ENCODE data around the gene SURF6. TPM values are rescaled to one million over a fixed set of nuclear protein-coding genes. Genes with fewer than 3 reads are reported as not detected.

Gene SURF6
- total RNA-seq, 1 donor: 7.6 TPM

DNA sequence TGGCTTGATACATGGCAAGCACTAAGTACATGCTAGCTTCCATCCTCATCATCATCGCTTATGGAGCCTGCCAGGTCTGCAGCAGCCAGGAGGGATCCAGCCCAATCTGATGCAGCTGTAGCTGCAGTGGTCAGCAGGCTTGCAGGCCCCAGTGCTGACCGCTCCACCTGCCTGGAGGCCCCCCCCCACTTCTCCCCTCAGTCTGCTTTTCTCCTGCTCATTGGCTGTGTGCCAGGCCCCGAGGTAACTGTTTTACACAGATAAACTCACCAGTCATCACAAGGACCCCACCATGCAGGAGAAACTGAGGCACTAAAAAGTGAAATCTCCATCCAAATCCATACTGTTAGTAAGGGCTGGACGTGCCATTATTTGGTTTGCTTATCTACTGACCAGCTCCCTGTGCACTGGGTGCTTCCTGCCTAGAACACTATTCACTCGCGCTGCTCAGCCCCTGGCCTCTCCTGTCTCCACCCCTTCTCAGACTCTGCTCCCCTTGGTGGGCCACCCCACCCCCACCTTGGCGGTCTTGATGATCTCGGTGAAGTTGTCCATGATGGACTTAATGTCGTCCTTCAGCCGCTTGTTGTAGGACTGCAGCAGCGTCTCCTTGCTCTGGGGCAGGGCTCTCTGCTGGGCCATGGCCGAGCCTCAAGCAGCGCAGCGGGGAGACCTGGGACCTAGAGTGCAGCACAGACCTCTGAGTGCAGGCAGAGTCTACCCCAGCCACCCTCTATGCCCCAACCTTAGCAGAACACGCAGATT lies 10.2 kb upstream of the SURF6 start:
- no peaks in the 10 kb centered on the region for H3K9me3 ChIP-seq (ENCODE audit: low read depth, low read length)
- H3K36me3 ChIP-seq (ENCODE audit: insufficient read depth, low read length): peaks cover 65% of the 10 kb centered on the region
- peaks cover 30% of the 10 kb centered on the region for H3K4me1 ChIP-seq (ENCODE audit: insufficient read depth, low read length)
- peaks cover 51% of the 10 kb centered on the region for H3K79me2 ChIP-seq (ENCODE audit: insufficient read depth, low read length)
- no peak overlapping the region for H2AFZ ChIP-seq (ENCODE audit: low read length)
- H4K20me1 ChIP-seq (ENCODE audit: insufficient read depth, low read length): peaks cover 46% of the 10 kb centered on the region
- DNase-seq (ENCODE audit: insufficient read length, low spot score, missing footprints): peak; percentile 83
- peak overlapping the region; percentile 13 for H3K27ac ChIP-seq (ENCODE audit: low read depth, low read length)
- peak overlapping the region; percentile 100 for H3K4me3 ChIP-seq (ENCODE audit: insufficient read depth, low read length)
- peak overlapping the region; percentile 73 for H3K4me2 ChIP-seq (ENCODE audit: insufficient read depth, low read length)
- no peaks in the 10 kb centered on the region for H3K27me3 ChIP-seq (ENCODE audit: insufficient read depth, low read length)
- TF ChIP-seq, protein P1, sequence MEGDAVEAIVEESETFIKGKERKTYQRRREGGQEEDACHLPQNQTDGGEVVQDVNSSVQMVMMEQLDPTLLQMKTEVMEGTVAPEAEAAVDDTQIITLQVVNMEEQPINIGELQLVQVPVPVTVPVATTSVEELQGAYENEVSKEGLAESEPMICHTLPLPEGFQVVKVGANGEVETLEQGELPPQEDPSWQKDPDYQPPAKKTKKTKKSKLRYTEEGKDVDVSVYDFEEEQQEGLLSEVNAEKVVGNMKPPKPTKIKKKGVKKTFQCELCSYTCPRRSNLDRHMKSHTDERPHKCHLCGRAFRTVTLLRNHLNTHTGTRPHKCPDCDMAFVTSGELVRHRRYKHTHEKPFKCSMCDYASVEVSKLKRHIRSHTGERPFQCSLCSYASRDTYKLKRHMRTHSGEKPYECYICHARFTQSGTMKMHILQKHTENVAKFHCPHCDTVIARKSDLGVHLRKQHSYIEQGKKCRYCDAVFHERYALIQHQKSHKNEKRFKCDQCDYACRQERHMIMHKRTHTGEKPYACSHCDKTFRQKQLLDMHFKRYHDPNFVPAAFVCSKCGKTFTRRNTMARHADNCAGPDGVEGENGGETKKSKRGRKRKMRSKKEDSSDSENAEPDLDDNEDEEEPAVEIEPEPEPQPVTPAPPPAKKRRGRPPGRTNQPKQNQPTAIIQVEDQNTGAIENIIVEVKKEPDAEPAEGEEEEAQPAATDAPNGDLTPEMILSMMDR (IDR thresholded peaks at IDR 0.05; ENCODE audit: extremely low read depth, low read depth, low read length): no peak

DNA sequence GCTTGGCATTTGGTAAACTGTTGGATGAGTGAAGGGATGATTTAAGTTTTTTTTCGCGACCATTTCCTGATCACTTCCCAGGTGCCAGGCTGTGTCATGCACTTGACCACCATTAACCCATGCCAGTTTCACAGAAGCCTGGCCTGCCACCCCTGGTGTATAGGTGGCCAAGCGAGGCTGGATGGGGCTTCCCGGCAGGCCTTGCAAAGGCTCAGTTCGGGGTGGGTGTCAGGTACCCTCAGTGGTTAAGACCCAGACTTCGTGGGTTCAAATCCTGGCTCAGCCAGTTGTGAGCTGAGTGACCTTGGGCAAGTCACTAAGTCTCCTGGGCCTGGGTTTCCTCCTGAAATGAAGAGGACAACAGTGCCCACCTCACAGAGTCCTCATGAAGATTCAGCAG lies 9.6 kb upstream of the SURF6 start:
- peaks cover 51% of the 10 kb centered on the region for H3K79me2 ChIP-seq (ENCODE audit: insufficient read depth, low read length)
- no peak for DNase-seq (ENCODE audit: insufficient read length, low spot score, missing footprints)

DNA sequence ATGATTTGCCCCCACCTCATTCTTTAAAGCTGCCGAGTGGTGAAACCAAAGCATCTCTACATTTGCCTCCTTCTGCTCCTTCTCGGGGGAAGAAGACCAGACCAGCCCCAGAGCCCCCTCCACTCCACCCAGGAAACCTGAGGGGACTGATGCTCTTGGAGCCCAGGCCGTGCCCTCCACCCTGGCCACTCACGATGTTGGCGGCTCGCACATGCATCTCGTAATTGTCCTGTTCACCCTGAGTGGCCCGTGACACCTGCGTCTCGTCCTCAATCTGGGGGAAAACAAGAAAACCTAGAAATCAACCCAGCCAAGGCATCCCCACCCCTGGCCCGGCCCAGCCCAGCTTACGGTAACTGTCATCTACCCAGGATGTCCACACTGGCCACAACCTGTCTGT lies 9.0 kb upstream of the SURF6 start:
- Histone ChIP-seq H3K4me1 (ENCODE audit: insufficient read depth, low read length) (peaks cover 18% of the 10 kb centered on the region), H3K4me3 (ENCODE audit: insufficient read depth, low read length) (no peak overlapping the region), H4K20me1 (ENCODE audit: insufficient read depth, low read length) (peaks cover 33% of the 10 kb centered on the region), H3K4me2 (ENCODE audit: insufficient read depth, low read length) (no peak overlapping the region), H3K9me3 (ENCODE audit: low read depth, low read length) (no peaks in the 10 kb centered on the region), H3K27me3 (ENCODE audit: insufficient read depth, low read length) (no peaks in the 10 kb centered on the region), H3K36me3 (ENCODE audit: insufficient read depth, low read length) (peaks cover 65% of the 10 kb centered on the region), H3K79me2 (ENCODE audit: insufficient read depth, low read length) (peaks cover 46% of the 10 kb centered on the region), H3K27ac (ENCODE audit: low read depth, low read length) (no peak overlapping the region), H2AFZ (ENCODE audit: low read length) (no peak overlapping the region)
- TF ChIP-seq, protein P1 (IDR thresholded peaks at IDR 0.05; ENCODE audit: extremely low read depth, low read depth, low read length): no peak
- DNase-seq (ENCODE audit: insufficient read length, low spot score, missing footprints): peak; percentile 11

More for the DNA sequence above, 9.6 kb upstream of the SURF6 start:
- Histone ChIP-seq H3K36me3 (ENCODE audit: insufficient read depth, low read length) (peaks cover 65% of the 10 kb centered on the region), H3K27me3 (ENCODE audit: insufficient read depth, low read length) (no peaks in the 10 kb centered on the region), H3K4me3 (ENCODE audit: insufficient read depth, low read length) (no peak overlapping the region), H3K4me1 (ENCODE audit: insufficient read depth, low read length) (peaks cover 24% of the 10 kb centered on the region), H4K20me1 (ENCODE audit: insufficient read depth, low read length) (peaks cover 40% of the 10 kb centered on the region), H3K27ac (ENCODE audit: low read depth, low read length) (no peak overlapping the region), H2AFZ (ENCODE audit: low read length) (no peak overlapping the region), H3K9me3 (ENCODE audit: low read depth, low read length) (no peaks in the 10 kb centered on the region), H3K4me2 (ENCODE audit: insufficient read depth, low read length) (no peak overlapping the region)
- TF ChIP-seq, protein P1 (IDR thresholded peaks at IDR 0.05; ENCODE audit: extremely low read depth, low read depth, low read length): no peak

DNA sequence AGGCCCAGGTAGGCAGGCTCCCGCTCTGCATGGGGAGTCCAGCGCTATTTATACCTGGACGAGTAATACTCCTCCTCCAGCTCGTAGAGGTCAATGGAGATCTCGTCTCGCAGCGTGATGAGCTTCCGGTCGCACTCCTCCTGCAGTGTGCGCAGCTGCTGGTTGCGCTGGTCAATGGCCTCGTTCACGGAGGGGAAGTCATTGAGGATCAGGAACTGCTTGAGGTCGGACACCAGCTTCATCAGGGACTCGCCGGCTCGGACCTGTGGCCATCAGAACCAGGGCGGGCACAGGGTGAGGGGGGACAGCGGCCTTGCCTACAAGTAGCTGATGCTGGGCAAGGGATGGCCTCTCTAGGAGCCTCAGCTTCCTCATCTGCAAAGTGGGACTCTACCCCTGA lies 8.1 kb upstream of the SURF6 start:
- H3K4me3 ChIP-seq (ENCODE audit: insufficient read depth, low read length): no peak overlapping the region
- H3K4me2 ChIP-seq (ENCODE audit: insufficient read depth, low read length): no peak overlapping the region
- TF ChIP-seq, protein P1 (IDR thresholded peaks at IDR 0.05; ENCODE audit: extremely low read depth, low read depth, low read length): no peak
- peaks cover 10% of the 10 kb centered on the region for H3K4me1 ChIP-seq (ENCODE audit: insufficient read depth, low read length)
- H3K27me3 ChIP-seq (ENCODE audit: insufficient read depth, low read length): no peaks in the 10 kb centered on the region
- peaks cover 25% of the 10 kb centered on the region for H4K20me1 ChIP-seq (ENCODE audit: insufficient read depth, low read length)
- no peak for DNase-seq (ENCODE audit: insufficient read length, low spot score, missing footprints)
- no peak overlapping the region for H2AFZ ChIP-seq (ENCODE audit: low read length)
- H3K27ac ChIP-seq (ENCODE audit: low read depth, low read length): no peak overlapping the region
- no peaks in the 10 kb centered on the region for H3K9me3 ChIP-seq (ENCODE audit: low read depth, low read length)
- peaks cover 37% of the 10 kb centered on the region for H3K79me2 ChIP-seq (ENCODE audit: insufficient read depth, low read length)
- H3K36me3 ChIP-seq (ENCODE audit: insufficient read depth, low read length): peaks cover 65% of the 10 kb centered on the region

Measured in osteoblast (primary cell).